Kidney (tissue), 14 donors: ENCODE measurements around the gene FAM53A. TPM values are rescaled to one million over a fixed set of nuclear protein-coding genes. Genes with fewer than 3 reads are reported as not detected.

Source experiments
- DNase-seq, 5 donors: peaks; one replicate each; pipeline ENCODE4 v3.0.0-alpha.2; 2013 to 2020
- FAIRE-seq: peaks from 2 replicates; lab custom pipeline; 2012; peaks lifted over from hg19 to GRCh38; lab: Jason Lieb, UNC
- H3K27ac ChIP-seq, 2 donors: one replicate each; pipeline ENCODE4 v1.7.0; 2013; ENCODE audit warnings: low read depth in 2 of 2, low read length in 2 of 2, inconsistent platforms in 1 of 2
- H3K27me3 ChIP-seq: one replicate; pipeline ENCODE4 v1.7.1; 2013; ENCODE audit warnings: low read length, inconsistent platforms; ENCODE audit not compliant: control insufficient read depth, insufficient read depth
- H3K36me3 ChIP-seq, 3 donors: one replicate each; pipeline versions ENCODE4 v1.7.0 to v1.7.1; 2013; ENCODE audit warnings: low read length in 3 of 3, control low read depth in 1 of 3, inconsistent platforms in 1 of 3; ENCODE audit not compliant: insufficient read depth in 3 of 3, control insufficient read depth in 2 of 3
- H3K4me1 ChIP-seq, 3 donors: one replicate each; pipeline versions ENCODE4 v1.7.0 to v1.7.1; 2013; ENCODE audit warnings: low read length in 3 of 3, inconsistent platforms in 1 of 3, low read depth in 1 of 3; ENCODE audit not compliant: control insufficient read depth in 2 of 3, insufficient read depth in 2 of 3
- H3K4me3 ChIP-seq, 3 donors: one replicate each; pipeline versions ENCODE4 v1.7.0 to v1.8.1; 2013; ENCODE audit warnings: low read length in 3 of 3, control low read depth in 1 of 3, inconsistent platforms in 1 of 3
- H3K9ac ChIP-seq, 3 donors: one replicate each; pipeline versions ENCODE4 v1.7.0 to v1.7.1; 2013; ENCODE audit warnings: low read length in 3 of 3, control low read depth in 1 of 3, inconsistent platforms in 1 of 3
- H3K9me3 ChIP-seq, 3 donors: one replicate each; pipeline versions ENCODE4 v1.7.0 to v1.7.1; 2013; ENCODE audit warnings: low read length in 3 of 3, control low read depth in 1 of 3, inconsistent platforms in 1 of 3; ENCODE audit not compliant: control insufficient read depth in 2 of 3, insufficient read depth in 1 of 3
- CTCF ChIP-seq: IDR thresholded peaks from 3 replicates; pipeline ENCODE4 v1.5.1; 2012; ENCODE audit warnings: mild to moderate bottlenecking, moderate library complexity, borderline replicate concordance; ENCODE audit not compliant: insufficient read depth; ENCODE audit errors: extremely low read depth
- intact Hi-C: fragments of 100-400 bp; cut with DNase I; formaldehyde crosslinking; loops from one replicate; pipeline ENCODE4 v1.11.1; 2022
- polyA plus RNA-seq: library from polyadenylated mRNA; stranded (reverse); fragments of 350-450 nt; fragmentation: Illumina TruSeq; extraction: RNeasy Lipid Tissue Mini Kit (QIAGEN cat#74804); gene quantifications from one replicate; pipeline ENCODE4 v1.2.3, GENCODE V29; 2014; ENCODE audit warnings: low read depth, low replicate concordance; ENCODE audit not compliant: insufficient read depth
- total RNA-seq: library from RNA; stranded (reverse); fragmentation: NEBNext Ultra II Directional; extraction: Animal tissue kit (Norgen Biotek cat#: 25700); gene quantifications from one replicate; pipeline ENCODE4 v1.2.1, GENCODE V29; 2021
- donor health status: control.
- donor health status: control.
- donor health status: control.
- donor health status: control.
- donor health status: control.
- donor health status: DM: yes; HTN: yes; CAD: no.
- donor health status: Normal renal cell carcinoma (clear cell type).

The FAM53A gene
- total and polyA plus RNA-seq, 2 donors from 2014 or later = 1.2 to 2.9 TPM

GRCh38 chr4:1726146-1726934 is 42.2 kb upstream of the FAM53A start:
- H3K9ac ChIP-seq = no peak overlapping the region
- FAIRE-seq = peak; percentile 62

DNA sequence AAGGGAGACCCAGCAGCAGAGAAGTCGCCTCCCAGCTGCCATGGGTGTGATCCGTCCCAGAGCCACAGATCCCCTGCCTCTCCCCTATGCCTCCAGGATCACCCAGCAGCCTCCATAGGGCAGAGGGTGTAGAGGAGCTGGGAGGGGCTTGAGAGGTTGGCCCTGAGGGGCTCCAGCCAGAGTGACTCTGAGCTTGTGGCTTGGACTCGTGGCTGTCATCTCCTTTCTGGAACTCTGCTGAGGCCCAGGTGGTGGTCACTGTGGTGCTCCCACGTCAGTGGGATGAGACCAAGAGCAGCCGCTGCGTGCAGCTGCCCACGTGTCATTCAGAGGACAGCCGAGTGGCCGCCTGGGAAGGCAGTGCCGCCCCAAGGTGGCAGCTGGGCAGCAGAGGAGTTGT is 41.4 kb upstream of the FAM53A start:
- Histone ChIP-seq H3K9ac (no peak overlapping the region), H3K4me3 (no peak overlapping the region), H3K9me3 (no peaks in the 10 kb centered on the region), H3K4me1 (peaks cover 0 to 9% (median 0%) of the 10 kb centered on the region in 3 donors), H3K27ac (no peak overlapping the region), H3K27me3 (no peaks in the 10 kb centered on the region), H3K36me3 (no peaks in the 10 kb centered on the region)
- no peak for FAIRE-seq
- intact Hi-C loops = no loop called here
- DNase-seq = peak in 1 of 5 donors; percentile 67
- no peak for TF ChIP-seq CTCF

More at GRCh38 chr4:1726146-1726934, 42.2 kb upstream of the FAM53A start:
- peak; percentile 90 to 95 (median 93) for DNase-seq
- Histone ChIP-seq H3K4me1 (peaks cover 0 to 9% (median 0%) of the 10 kb centered on the region in 3 donors), H3K36me3 (peaks cover 0 to 1% (median 0%) of the 10 kb centered on the region in 3 donors), H3K9me3 (no peaks in the 10 kb centered on the region), H3K4me3 (no peak overlapping the region), H3K27ac (no peak overlapping the region), H3K27me3 (no peaks in the 10 kb centered on the region)
- peak; percentile 94 for TF ChIP-seq CTCF
- intact Hi-C loops = no loop called here

GRCh38 chr4:1723131-1723801 is 39.2 kb upstream of the FAM53A start:
- Histone ChIP-seq H3K4me1 (peaks cover 0 to 22% (median 0%) of the 10 kb centered on the region in 3 donors), H3K36me3 (no peaks in the 10 kb centered on the region), H3K9me3 (no peaks in the 10 kb centered on the region), H3K27ac (peak overlapping the region in 1 of 2 donors; percentile 34), H3K4me3 (no peak overlapping the region), H3K9ac (no peak overlapping the region), H3K27me3 (no peaks in the 10 kb centered on the region)
- FAIRE-seq (no peak), DNase-seq (peak in 1 of 5 donors; percentile 46)
- no peak for TF ChIP-seq CTCF
- intact Hi-C loops = no loop called here
